ENCODE measurements around the gene TAF3. TPM values are rescaled to one million over a fixed set of nuclear protein-coding genes. Genes with fewer than 3 reads are reported as not detected.

The TAF3 gene
- polyA plus RNA-seq, 6 donors from 2014 or later = 6.3 to 17.3 (median 9.5) TPM

DNA sequence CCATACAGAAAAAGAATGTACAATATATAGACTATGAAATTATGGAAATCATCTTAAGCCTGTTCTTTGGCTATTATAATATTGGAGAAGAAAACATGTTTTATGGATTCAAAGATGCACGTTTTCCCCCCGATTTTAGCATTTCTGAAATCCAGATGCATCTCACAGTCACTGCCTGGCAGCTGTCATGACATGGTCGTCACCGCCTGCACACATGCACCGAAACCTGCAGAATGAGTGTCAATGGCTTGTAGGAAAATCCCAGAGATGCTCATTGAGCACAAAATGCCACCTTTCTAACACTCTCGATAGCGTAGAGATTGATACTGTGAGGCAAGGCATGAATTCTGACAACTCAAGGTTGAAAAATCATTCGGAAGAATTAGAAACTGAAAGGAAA, 115.5 kb downstream of the TAF3 start:
- DNase-seq (no peak), ATAC-seq (ENCODE audit: low read depth in 2 of 2) (no peak)
- Mint-ChIP-seq H3K4me1 (peaks cover 9 to 27% (median 13%) of the 10 kb centered on the region in 3 donors), H3K4me3 (no peak overlapping the region), H3K9me3 (peaks cover 2 to 26% (median 7%) of the 10 kb centered on the region in 7 donors), H3K36me3 (peaks cover 23 to 30% of the 10 kb centered on the region in 2 donors), H3K27ac (no peak overlapping the region), H3K27me3 (no peaks in the 10 kb centered on the region)

- Mint-ChIP-seq H3K36me3 (peaks cover 32 to 40% of the 10 kb centered on the region in 2 donors), H3K27me3 (no peaks in the 10 kb centered on the region), H3K4me3 (no peak overlapping the region), H3K4me1 (peaks cover 10 to 30% (median 17%) of the 10 kb centered on the region in 3 donors), H3K27ac (no peak overlapping the region), H3K9me3 (peaks cover 7 to 34% (median 11%) of the 10 kb centered on the region in 7 donors)
- DNase-seq (no peak), ATAC-seq (ENCODE audit: low read depth in 2 of 2) (no peak)
Observed at GRCh38 chr10:7937315-7937945, 119.1 kb downstream of the TAF3 start.

DNA sequence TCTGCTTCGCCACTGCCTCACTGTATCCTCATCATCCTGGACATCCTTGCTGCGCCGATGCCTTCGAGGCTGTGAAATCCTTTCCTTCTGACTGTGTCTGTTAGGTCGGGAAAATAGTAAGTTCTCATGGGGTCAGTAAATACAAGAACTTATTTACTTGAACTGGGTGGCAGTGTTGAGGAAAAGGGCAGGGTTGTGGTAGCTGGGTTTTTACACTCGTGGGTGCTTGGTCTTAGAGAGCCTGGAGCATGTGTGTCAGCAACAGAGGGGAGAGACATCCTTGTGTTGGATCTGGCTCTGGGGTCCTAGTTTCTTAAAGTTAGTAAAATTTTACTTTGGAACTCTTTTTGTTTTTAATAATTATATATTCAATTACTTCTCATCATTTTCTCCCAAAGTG, 123.3 kb downstream of the TAF3 start:
- Mint-ChIP-seq H3K27ac (peak overlapping the region in 2 of 6 donors; percentile 4 to 73), H3K27me3 (no peaks in the 10 kb centered on the region), H3K4me1 (peaks cover 23 to 40% (median 30%) of the 10 kb centered on the region in 3 donors), H3K36me3 (peaks cover 16 to 40% of the 10 kb centered on the region in 2 donors), H3K4me3 (no peak overlapping the region), H3K9me3 (peaks cover 5 to 30% (median 11%) of the 10 kb centered on the region in 7 donors)
- DNase-seq = no peak
- ATAC-seq (ENCODE audit: low read depth in 2 of 2) = no peak

- no peak for ATAC-seq (ENCODE audit: low read depth in 2 of 2)
- Mint-ChIP-seq H3K4me1 (peaks cover 28 to 41% (median 35%) of the 10 kb centered on the region in 3 donors), H3K36me3 (peaks cover 20 to 45% of the 10 kb centered on the region in 2 donors), H3K4me3 (no peak overlapping the region), H3K9me3 (peaks cover 5 to 22% (median 13%) of the 10 kb centered on the region in 7 donors), H3K27ac (peak overlapping the region in 1 of 6 donors; percentile 27), H3K27me3 (no peaks in the 10 kb centered on the region)
- no peak for DNase-seq
Observed at GRCh38 chr10:7942316-7942715, 124.0 kb downstream of the TAF3 start.

DNA sequence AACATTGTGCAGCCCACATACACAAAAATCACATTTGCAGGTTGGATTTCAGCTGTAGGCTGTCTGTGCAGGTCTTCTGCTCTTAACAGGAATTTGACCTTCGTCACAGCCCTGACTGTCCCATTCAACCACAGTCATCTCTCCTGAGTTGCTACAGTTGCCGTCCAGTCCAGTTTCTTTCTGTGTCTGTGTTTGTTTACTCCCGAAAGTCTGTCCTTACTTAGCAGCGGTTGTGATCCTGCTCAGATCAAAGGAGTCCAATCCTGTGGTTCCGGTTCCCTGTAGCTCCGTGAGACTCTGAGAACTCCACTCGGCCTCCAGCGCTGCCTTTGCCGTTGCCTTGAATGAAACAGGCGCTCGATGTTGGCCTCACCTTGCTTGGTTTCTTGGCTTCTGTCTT, 124.6 kb downstream of the TAF3 start:
- ATAC-seq (ENCODE audit: low read depth in 2 of 2) (no peak), DNase-seq (no peak)
- Mint-ChIP-seq H3K9me3 (peaks cover 5 to 17% (median 12%) of the 10 kb centered on the region in 7 donors), H3K4me3 (no peak overlapping the region), H3K27ac (peak overlapping the region in 1 of 6 donors; percentile 43), H3K4me1 (peaks cover 31 to 41% (median 36%) of the 10 kb centered on the region in 3 donors), H3K36me3 (peaks cover 18 to 45% of the 10 kb centered on the region in 2 donors), H3K27me3 (no peaks in the 10 kb centered on the region)

DNA sequence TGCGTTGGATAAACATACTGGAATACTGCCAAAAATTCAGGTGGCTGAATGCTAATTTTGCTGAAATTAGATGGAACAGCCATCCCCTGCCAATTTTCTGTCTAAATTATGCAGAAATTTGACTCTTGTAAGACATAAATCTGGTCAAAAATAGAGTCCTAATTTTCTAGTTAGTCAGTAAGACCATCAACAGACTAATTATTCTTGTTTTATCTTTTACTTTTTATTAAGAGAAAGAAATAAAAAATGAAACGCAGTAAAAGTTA, 125.8 kb downstream of the TAF3 start:
- no peak for DNase-seq
- H3K4me3 Mint-ChIP-seq = no peak overlapping the region
- H3K27me3 Mint-ChIP-seq = no peaks in the 10 kb centered on the region
- H3K36me3 Mint-ChIP-seq = peaks cover 8 to 34% of the 10 kb centered on the region in 2 donors
- H3K9me3 Mint-ChIP-seq = peaks cover 1 to 9% (median 5%) of the 10 kb centered on the region in 7 donors
- no peak overlapping the region for H3K27ac Mint-ChIP-seq
- H3K4me1 Mint-ChIP-seq = peaks cover 38 to 50% (median 44%) of the 10 kb centered on the region in 3 donors
- no peak for ATAC-seq (ENCODE audit: low read depth in 2 of 2)

- H3K9me3 Mint-ChIP-seq = peaks cover 0 to 7% (median 2%) of the 10 kb centered on the region in 7 donors
- H3K4me3 Mint-ChIP-seq = no peak overlapping the region
- ATAC-seq (ENCODE audit: low read depth in 2 of 2) (no peak), DNase-seq (no peak)
- H3K27ac Mint-ChIP-seq = peak overlapping the region in 1 of 6 donors; percentile 31
- H3K27me3 Mint-ChIP-seq = no peaks in the 10 kb centered on the region
- peaks cover 8 to 30% of the 10 kb centered on the region in 2 donors for H3K36me3 Mint-ChIP-seq
- H3K4me1 Mint-ChIP-seq = peaks cover 41 to 48% (median 48%) of the 10 kb centered on the region in 3 donors
Observed at GRCh38 chr10:7944537-7944936, 126.2 kb downstream of the TAF3 start.

DNA sequence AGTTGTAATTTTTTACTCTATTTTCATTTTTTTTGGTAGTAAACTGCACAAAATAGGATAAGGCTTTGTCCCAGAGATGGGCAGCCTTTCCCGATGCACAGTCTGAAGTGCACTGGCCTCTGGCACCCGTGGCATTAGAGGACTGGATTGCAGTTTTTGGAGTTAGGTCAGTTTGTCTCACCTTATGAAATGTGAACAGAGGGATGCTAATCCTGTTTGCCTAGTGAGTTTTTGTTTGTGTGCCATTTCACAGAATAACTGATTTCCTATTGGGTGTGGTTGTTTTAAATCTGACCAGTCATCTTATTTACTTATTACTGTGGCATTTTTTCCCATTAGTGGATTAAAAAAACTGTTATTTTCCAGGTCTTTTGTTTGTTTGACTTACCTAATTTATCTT, 126.7 kb downstream of the TAF3 start:
- H3K4me1 Mint-ChIP-seq = peaks cover 46 to 53% (median 49%) of the 10 kb centered on the region in 3 donors
- H3K27ac Mint-ChIP-seq = no peak overlapping the region
- peaks cover 8 to 29% of the 10 kb centered on the region in 2 donors for H3K36me3 Mint-ChIP-seq
- no peak overlapping the region for H3K4me3 Mint-ChIP-seq
- DNase-seq (no peak), ATAC-seq (ENCODE audit: low read depth in 2 of 2) (no peak)
- no peaks in the 10 kb centered on the region for H3K27me3 Mint-ChIP-seq
- H3K9me3 Mint-ChIP-seq = peaks cover 0 to 4% (median 0%) of the 10 kb centered on the region in 7 donors

- Mint-ChIP-seq H3K4me1 (peaks cover 51 to 55% (median 54%) of the 10 kb centered on the region in 3 donors), H3K4me3 (peak overlapping the region in 1 of 8 donors; percentile 64), H3K27ac (peak overlapping the region in 2 of 6 donors; percentile 21 to 29), H3K36me3 (peaks cover 8 to 29% of the 10 kb centered on the region in 2 donors), H3K9me3 (peaks cover 0 to 4% (median 0%) of the 10 kb centered on the region in 7 donors), H3K27me3 (no peaks in the 10 kb centered on the region)
- no peak for DNase-seq
- ATAC-seq (ENCODE audit: low read depth in 2 of 2) = no peak
Observed at GRCh38 chr10:7945469-7946187, 127.3 kb downstream of the TAF3 start.

DNA sequence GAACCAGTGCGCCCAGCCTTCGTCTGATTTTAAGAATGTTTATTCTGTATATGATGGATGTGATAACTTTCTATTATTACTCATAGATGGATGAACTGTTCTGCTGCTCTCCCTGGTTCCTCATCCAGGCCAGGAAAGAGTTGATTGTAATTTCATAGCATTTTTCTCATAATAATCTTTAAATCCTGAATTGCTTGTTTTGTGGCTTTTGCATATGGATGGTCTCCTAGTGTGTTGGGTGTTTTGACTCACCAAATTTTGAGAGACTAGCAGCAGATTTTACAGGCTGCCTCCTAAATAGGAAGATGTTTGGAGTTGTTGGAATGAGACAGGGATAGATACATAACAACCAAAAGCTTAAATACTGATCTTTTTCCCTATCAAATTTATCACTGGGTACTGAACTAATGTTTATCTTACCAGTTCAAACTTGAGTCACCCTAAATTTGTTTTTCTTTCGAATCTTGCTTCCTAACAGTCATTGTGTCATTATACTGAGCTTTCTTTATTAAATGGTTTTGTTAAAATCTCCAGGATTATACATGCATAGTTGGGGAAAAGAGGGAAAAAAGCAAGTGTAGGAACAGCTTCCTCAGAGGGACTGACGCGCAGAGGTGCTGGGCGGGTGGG, 130.2 kb downstream of the TAF3 start:
- peaks cover 8 to 20% of the 10 kb centered on the region in 2 donors for H3K36me3 Mint-ChIP-seq
- ATAC-seq (ENCODE audit: low read depth in 2 of 2) (no peak), DNase-seq (no peak)
- H3K27ac Mint-ChIP-seq = no peak overlapping the region
- no peaks in the 10 kb centered on the region for H3K27me3 Mint-ChIP-seq
- peaks cover 56 to 72% (median 59%) of the 10 kb centered on the region in 3 donors for H3K4me1 Mint-ChIP-seq
- H3K9me3 Mint-ChIP-seq = peaks cover 0 to 4% (median 0%) of the 10 kb centered on the region in 7 donors
- no peak overlapping the region for H3K4me3 Mint-ChIP-seq

GRCh38 chr10:7950981-7951847, 132.9 kb downstream of the TAF3 start:
- H3K4me1 Mint-ChIP-seq = peaks cover 44 to 72% (median 48%) of the 10 kb centered on the region in 3 donors
- no peak overlapping the region for H3K27ac Mint-ChIP-seq

DNA sequence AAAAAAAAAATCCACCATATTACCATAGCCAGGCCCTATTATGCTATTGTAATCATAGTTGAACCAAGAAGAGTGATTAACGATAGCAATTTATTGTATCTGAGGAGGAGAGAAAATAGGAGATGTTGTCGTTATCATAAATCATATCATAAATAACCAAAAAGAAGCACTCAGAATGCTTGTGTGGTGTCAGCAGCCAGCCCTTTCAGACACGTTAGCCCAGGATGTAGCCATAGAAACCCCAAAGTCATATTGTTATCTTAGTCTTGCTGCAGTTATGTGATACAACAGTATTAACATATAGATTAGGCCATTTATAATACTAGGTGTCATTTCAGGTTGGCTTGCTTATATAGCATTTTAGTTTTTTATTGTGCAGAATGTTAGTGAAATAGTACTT, 134.0 kb downstream of the TAF3 start:
- Mint-ChIP-seq H3K36me3 (peaks cover 4 to 8% of the 10 kb centered on the region in 2 donors), H3K27me3 (no peaks in the 10 kb centered on the region), H3K4me1 (peaks cover 45 to 74% (median 49%) of the 10 kb centered on the region in 3 donors), H3K4me3 (no peak overlapping the region), H3K9me3 (peaks cover 0 to 3% (median 0%) of the 10 kb centered on the region in 7 donors), H3K27ac (no peak overlapping the region)
- DNase-seq (no peak), ATAC-seq (ENCODE audit: low read depth in 2 of 2) (no peak)

More at GRCh38 chr10:7950981-7951847, 132.9 kb downstream of the TAF3 start:
- H3K4me3 Mint-ChIP-seq = peak overlapping the region in 2 of 8 donors; percentile 12
- H3K36me3 Mint-ChIP-seq = peaks cover 8 to 14% of the 10 kb centered on the region in 2 donors
- ATAC-seq (ENCODE audit: low read depth in 2 of 2) = no peak
- H3K27me3 Mint-ChIP-seq = no peaks in the 10 kb centered on the region
- DNase-seq = no peak
- H3K9me3 Mint-ChIP-seq = peaks cover 0 to 4% (median 0%) of the 10 kb centered on the region in 7 donors

DNA sequence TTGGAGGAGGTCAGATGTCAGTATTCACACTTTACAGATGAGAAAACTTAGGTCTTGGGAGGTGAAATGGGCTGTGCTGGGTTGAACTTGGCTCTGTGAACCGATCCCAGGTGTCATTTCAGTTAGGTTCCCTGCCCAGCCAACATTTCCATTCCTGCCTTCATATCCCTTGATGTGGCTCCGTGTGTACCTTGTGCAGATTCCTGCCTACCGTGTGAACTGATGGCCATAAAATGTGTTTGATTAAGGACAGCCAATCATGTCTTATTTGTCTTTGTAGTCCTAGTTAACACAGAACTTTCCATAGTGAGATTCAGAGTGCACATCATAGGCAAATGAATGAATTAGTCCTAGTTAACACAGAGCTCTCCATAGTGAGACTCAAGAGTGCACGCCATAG, 135.1 kb downstream of the TAF3 start:
- no peak for DNase-seq
- Mint-ChIP-seq H3K4me3 (no peak overlapping the region), H3K27ac (peak overlapping the region in 1 of 6 donors; percentile 43), H3K4me1 (peaks cover 37 to 63% (median 42%) of the 10 kb centered on the region in 3 donors), H3K36me3 (no peaks in the 10 kb centered on the region), H3K9me3 (peaks cover 0 to 1% (median 0%) of the 10 kb centered on the region in 7 donors), H3K27me3 (no peaks in the 10 kb centered on the region)
- ATAC-seq (ENCODE audit: low read depth in 2 of 2) = no peak

Measured in naive B cell (primary cell).